HPDE6-E6E7 (cell line): ENCODE results near the gene PTPN5.
"Not testable (repeated sequence)": the region's sequence is repeated elsewhere in the genome, so short reads cannot be mapped to it uniquely, and the experiment has no call there.

Source experiments
- DNase-seq: peaks from one replicate; pipeline ENCODE4 v3.0.0; 2011; ENCODE audit warnings: missing footprints; ENCODE audit errors: extremely low spot score

PTPN5 gene

DNA sequence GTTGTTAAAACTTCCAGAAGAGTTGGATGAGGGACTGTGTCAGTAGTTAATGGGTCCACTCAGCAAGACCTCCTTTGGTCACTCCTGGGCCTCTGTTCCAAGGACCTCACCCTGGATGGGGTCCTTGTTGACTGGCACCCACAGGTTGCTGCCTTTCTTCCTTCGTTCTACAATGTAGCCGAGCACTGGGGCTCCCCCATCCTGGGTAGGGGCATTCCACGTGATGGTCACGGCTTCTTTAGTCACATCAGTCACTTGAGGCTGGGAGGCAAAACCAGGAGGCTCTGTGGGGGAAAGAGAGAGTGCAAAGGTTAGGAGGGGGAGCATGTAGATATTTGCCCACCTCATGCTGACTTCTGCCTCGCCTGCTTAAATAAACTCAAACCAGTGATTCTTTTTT is 81.1 kb downstream of the PTPN5 start:
- DNase-seq = no peak

DNA sequence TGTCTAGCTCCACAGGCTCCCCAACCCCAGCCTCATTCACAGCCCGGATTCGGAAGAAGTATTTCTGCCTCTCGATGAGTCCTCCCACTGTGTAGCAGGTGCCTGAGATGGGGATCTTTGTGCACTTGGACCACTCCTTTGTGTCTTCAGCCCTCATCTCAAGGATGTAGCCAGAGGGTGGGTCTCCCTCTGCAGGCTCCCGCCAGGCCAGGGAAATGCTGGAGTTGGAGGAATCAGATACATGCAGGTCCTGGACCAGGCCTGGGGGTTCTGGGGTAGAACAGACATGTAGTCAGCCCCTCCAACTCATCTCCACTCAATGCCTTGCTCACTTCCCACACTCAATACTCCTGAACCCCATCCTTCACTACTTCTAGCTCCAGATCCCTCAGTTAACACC is 82.2 kb downstream of the PTPN5 start:
- no peak for DNase-seq

- DNase-seq = no peak
Observed at GRCh38 chr11:18707811-18708340, 83.7 kb downstream of the PTPN5 start.

DNA sequence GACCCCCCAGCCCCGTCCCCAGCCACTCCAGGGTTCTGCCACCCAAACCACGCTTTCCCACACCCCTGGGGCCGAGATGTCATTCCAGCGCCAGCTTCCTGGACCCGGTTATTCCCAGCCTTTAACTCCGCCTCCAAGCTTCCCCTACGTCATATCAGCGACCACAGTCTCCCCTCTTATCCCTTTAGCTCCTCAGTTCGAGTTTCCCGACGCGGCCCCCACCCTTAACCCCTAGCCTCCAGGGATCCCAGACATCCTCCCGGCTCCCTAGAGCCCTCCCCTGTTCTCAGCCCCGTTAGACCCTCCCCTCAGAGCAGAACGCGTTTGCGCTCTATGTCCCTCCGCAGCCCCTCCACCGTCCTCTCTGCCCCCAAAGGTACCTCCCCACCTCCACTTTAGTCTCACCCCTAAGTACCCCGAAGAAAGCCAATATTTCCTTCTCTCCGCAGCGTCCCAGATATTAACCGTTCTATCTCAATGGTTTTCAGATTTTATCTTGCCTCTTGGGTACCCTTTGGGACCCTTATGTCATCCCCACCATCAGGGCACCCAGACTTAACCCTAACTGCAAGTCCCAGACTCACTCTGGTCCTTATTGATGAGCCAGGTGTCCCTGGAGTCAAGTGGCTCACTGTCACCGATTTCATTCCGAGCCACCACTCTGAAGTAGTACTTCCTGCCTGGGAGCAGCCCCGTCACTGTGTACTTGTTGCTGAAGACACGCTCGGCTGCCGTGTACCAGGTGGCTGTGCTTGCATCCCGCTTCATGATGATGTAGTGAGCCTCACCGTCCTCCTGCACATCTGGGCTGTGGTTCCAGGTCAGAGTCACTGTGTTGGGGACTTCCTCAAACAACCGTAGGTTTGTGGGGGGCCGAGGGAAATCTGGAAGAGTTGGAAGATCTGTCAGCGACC is 85.0 kb downstream of the PTPN5 start:
- DNase-seq = no peak

- no peak for DNase-seq
Observed at GRCh38 chr11:18705651-18706281, 85.8 kb downstream of the PTPN5 start.

GRCh38 chr11:18704698-18705097 is 86.9 kb downstream of the PTPN5 start:
- DNase-seq = no peak

DNA sequence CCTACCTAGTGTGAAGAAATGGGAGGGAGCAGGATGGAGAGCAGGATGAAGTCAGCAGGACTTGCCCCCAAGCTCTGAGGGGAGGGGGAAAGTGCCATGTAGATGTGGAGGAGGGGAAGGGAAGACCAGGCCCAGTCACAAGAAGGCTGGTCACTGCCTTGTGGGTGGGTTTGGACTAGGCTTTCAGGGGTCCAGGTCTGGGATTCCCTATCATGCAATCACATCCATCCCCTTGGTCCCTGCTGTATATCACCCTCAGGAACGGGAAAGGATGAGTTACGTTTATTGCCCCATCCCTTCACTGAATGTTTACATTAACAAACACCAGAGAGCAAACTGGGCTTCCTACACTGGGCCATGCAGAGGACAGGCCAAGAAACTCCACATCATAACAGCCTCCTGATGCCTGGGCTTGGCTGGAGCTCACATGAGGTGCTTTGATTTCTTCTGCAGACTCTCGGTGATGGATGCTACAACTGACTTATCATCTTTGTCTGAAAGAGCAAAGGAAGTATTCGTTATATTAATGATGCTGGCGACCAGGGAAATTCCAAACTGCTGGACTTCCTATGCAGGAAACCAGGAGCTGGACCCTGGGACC is 87.5 kb downstream of the PTPN5 start:
- no peak for DNase-seq

GRCh38 chr11:18703001-18703763 is 88.4 kb downstream of the PTPN5 start:
- no peak for DNase-seq

DNA sequence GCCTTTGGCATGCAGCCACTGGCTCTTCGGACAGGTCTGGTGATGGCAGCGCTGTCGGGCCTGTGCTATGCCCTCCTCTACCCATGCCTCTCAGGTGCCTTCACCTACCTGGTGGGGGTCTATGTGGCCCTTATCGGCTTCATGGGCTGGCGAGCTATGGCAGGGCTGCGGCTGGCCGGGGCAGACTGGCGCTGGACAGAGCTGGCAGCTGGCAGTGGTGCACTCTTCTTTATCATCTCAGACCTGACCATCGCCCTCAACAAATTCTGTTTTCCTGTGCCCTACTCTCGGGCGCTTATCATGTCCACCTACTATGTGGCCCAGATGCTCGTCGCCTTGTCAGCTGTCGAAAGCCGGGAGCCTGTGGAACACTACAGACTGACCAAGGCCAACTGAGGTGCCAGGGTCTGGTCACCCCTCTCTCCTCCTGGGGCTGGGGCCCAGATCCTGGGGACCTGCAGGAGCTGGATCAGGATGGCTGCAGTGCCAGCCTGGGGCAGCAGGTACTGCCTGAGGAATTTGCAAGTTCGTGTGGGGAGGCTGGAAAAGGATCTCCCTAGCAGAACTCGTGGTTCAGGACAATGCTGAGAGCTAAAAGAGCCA is 89.9 kb downstream of the PTPN5 start:
- no peak for DNase-seq

DNA sequence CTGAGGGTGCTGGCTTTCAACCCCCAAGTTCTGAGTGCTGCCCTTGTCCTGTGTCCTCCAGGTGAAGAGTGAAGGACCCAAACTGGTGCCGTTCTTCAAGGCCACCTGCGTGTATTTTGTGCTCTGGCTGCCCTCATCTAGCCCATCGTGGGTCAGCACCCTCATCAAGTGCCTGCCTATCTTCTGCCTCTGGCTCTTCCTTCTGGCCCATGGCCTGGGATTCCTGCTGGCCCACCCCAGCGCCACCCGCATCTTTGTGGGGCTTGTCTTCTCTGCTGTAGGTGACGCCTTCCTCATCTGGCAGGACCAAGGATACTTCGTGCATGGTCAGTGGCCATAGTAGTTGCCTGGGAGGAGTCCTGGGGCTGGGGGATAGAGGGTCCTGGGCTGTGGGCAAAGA is 90.7 kb downstream of the PTPN5 start:
- DNase-seq = no peak

- DNase-seq = no peak
Observed at GRCh38 chr11:18700375-18700774, 91.2 kb downstream of the PTPN5 start.

DNA sequence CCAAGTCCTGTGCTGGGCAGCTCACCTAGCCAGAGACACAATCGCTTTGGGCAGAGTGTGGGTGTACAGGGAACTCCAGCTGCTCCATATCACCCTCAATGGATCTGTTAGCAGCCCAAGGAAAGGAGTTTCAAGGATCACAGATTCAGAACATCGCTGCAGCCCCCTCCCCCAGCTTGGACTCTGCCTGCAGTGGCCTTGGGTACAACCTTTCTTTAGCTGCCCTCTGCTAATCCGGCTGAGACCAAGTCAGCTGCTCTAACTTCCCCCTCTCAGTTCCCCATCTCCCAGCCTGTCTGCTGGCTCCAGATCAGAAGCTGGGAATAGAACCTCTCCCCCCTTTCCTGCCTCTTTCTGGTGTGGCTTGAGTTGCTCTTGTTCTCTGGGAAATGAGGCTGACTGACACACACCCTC is 91.7 kb downstream of the PTPN5 start:
- DNase-seq = no peak

- DNase-seq = no peak
Observed at GRCh38 chr11:18699269-18699596, 92.4 kb downstream of the PTPN5 start.

- peak; percentile 86 for DNase-seq
Observed at GRCh38 chr11:18698341-18699268, 93.0 kb downstream of the PTPN5 start, which contains the start of gene TMEM86A. TSS of gene TMEM86A (plus strand) at chr11:18698779. CDS start at chr11:18698887, 108 bp downstream.

- no peak for DNase-seq
Observed at GRCh38 chr11:18697576-18697975, 94.0 kb downstream of the PTPN5 start.

GRCh38 chr11:18696638-18697225 is 94.9 kb downstream of the PTPN5 start:
- DNase-seq = no peak

- no peak for DNase-seq
Observed at GRCh38 chr11:18692941-18693760, 98.4 kb downstream of the PTPN5 start.

- DNase-seq = not testable (repeated sequence)
Observed at GRCh38 chr11:18691467-18692140, 100.0 kb downstream of the PTPN5 start.
